Endodermal cell (in vitro differentiated cells): ENCODE measurements around the gene ELAVL2. TPM values are rescaled to one million over a fixed set of nuclear protein-coding genes. Genes with fewer than 3 reads are reported as not detected.

ENCODE experiments used
- DNase-seq: peaks from one replicate; pipeline ENCODE4 v3.0.0-alpha.2; 2017
- H3K27ac ChIP-seq: 2 replicates; pipeline ENCODE4 v1.5.1; 2013; ENCODE audit warnings: mild to moderate bottlenecking, low read depth, low read length, moderate library complexity
- H3K27me3 ChIP-seq: 2 replicates; pipeline ENCODE4 v1.6.1; 2013; ENCODE audit warnings: mild to moderate bottlenecking, low read length, moderate library complexity; ENCODE audit not compliant: insufficient read depth, control insufficient read depth, poor library complexity, severe bottlenecking
- H3K36me3 ChIP-seq: 2 replicates; pipeline ENCODE4 v1.7.0; 2013; ENCODE audit warnings: mild to moderate bottlenecking, low read length, moderate library complexity; ENCODE audit not compliant: control insufficient read depth, insufficient read depth
- H3K4me1 ChIP-seq: one replicate; pipeline ENCODE4 v1.7.0; 2013; ENCODE audit warnings: low read length; ENCODE audit not compliant: control insufficient read depth, insufficient read depth
- H3K4me3 ChIP-seq: 2 replicates; pipeline ENCODE4 v1.5.1; 2013; ENCODE audit warnings: mild to moderate bottlenecking, low read length, moderate library complexity
- H3K9ac ChIP-seq: 2 replicates; pipeline ENCODE4 v1.6.1; 2013; ENCODE audit warnings: mild to moderate bottlenecking, low read length, moderate library complexity; ENCODE audit not compliant: poor library complexity, severe bottlenecking; ENCODE audit errors: extremely low read depth
- H3K9me3 ChIP-seq: 2 replicates; pipeline ENCODE4 v1.6.1; 2013; ENCODE audit warnings: mild to moderate bottlenecking, low read length, moderate library complexity; ENCODE audit not compliant: control insufficient read depth
- H3K27ac Mint-ChIP-seq: 2 replicates; pipeline ENCODE4 v1.8.0; 2020; ENCODE audit warnings: mixed read lengths
- H3K27me3 Mint-ChIP-seq: 2 replicates; pipeline ENCODE4 v1.8.0; 2021; ENCODE audit warnings: mild to moderate bottlenecking, mixed read lengths; ENCODE audit not compliant: insufficient read depth
- H3K36me3 Mint-ChIP-seq: 2 replicates; pipeline ENCODE4 v1.8.0; 2020; ENCODE audit warnings: low read depth, mixed read lengths
- H3K4me1 Mint-ChIP-seq: 2 replicates; pipeline ENCODE4 v1.8.0; 2020; ENCODE audit warnings: mixed read lengths
- H3K4me3 Mint-ChIP-seq: 2 replicates; pipeline ENCODE4 v1.8.0; 2020; ENCODE audit warnings: mild to moderate bottlenecking, moderate library complexity, mixed read lengths
- H3K9me3 Mint-ChIP-seq: 2 replicates; pipeline ENCODE4 v1.8.0; 2020; ENCODE audit warnings: mild to moderate bottlenecking, mixed read lengths
- CTCF ChIP-seq: fragments of 200-600 bp; sonication (generic); conservative IDR thresholded peaks from 2 replicates; pipeline ENCODE4 v1.5.0; 2021; ENCODE audit warnings: antibody characterized with exemption, mild to moderate bottlenecking
- WGBS, 2 experiments: methylation state at CpG; one replicate each; pipeline versions ENCODE4 v1.1.5 to v1.1.7; 2013; ENCODE audit warnings: missing lambda C conversion rate in 2 of 2, mixed read lengths in 1 of 2; ENCODE audit not compliant: insufficient coverage in 1 of 2, insufficient read length in 1 of 2; 5-methylcytosine and 5-hydroxymethylcytosine counted together
- total RNA-seq, 2 donors: library from RNA; stranded (reverse); fragmentation: NEBNext Ultra II Directional in 1 of 2; extraction: Animal tissue kit (Norgen Biotek cat#: 25700) in 1 of 2; gene quantifications; 2 replicates in 1 of 2; 3 replicates in 1 of 2; pipeline ENCODE4 v1.2.1, GENCODE V29; 2021

ELAVL2 gene
- total RNA-seq, 2 donors from 2014 or later = 4.7 to 6.2 TPM

- no peak for TF ChIP-seq CTCF
- no peaks in the 10 kb centered on the region for H3K27me3 ChIP-seq
These were observed 156.3 kb downstream of the ELAVL2 start for GRCh38 chr9:23669776-23670175.

GRCh38 chr9:23665635-23666034 lies 160.4 kb downstream of the ELAVL2 start:
- Histone ChIP-seq H3K9ac (no peak overlapping the region), H3K4me1 (no peaks in the 10 kb centered on the region), H3K9me3 (no peaks in the 10 kb centered on the region), H3K36me3 (no peaks in the 10 kb centered on the region), H3K27ac (no peak overlapping the region), H3K4me3 (no peak overlapping the region), H3K27me3 (no peaks in the 10 kb centered on the region)
- WGBS, 2 experiments = 94 to 95% methylated on average over 2 of the region's 2 CpGs
- H3K4me1 Mint-ChIP-seq = peaks cover 18% of the 10 kb centered on the region
- H3K27me3 Mint-ChIP-seq = peaks cover 38% of the 10 kb centered on the region
- no peaks in the 10 kb centered on the region for H3K9me3 Mint-ChIP-seq
- no peak overlapping the region for H3K4me3 Mint-ChIP-seq
- no peaks in the 10 kb centered on the region for H3K36me3 Mint-ChIP-seq
- H3K27ac Mint-ChIP-seq = no peak overlapping the region
- no peak for TF ChIP-seq CTCF
- no peak for DNase-seq

More at GRCh38 chr9:23669776-23670175, 156.3 kb downstream of the ELAVL2 start:
- H3K36me3 ChIP-seq = no peaks in the 10 kb centered on the region
- H3K36me3 Mint-ChIP-seq = no peaks in the 10 kb centered on the region
- H3K4me3 ChIP-seq = no peak overlapping the region
- no peak overlapping the region for H3K27ac Mint-ChIP-seq
- H3K4me3 Mint-ChIP-seq = no peak overlapping the region
- WGBS, 2 experiments = 89 to 100% methylated on average over 1 of the region's 1 CpG
- H3K9me3 Mint-ChIP-seq = no peaks in the 10 kb centered on the region
- H3K9ac ChIP-seq = no peak overlapping the region
- H3K4me1 ChIP-seq = no peaks in the 10 kb centered on the region
- no peak overlapping the region for H3K27ac ChIP-seq
- H3K9me3 ChIP-seq = no peaks in the 10 kb centered on the region
- H3K27me3 Mint-ChIP-seq = peaks cover 19% of the 10 kb centered on the region
- peaks cover 16% of the 10 kb centered on the region for H3K4me1 Mint-ChIP-seq
- DNase-seq = no peak

GRCh38 chr9:23665051-23665450 lies 161.0 kb downstream of the ELAVL2 start:
- Histone ChIP-seq H3K9ac (no peak overlapping the region), H3K4me3 (no peak overlapping the region), H3K9me3 (no peaks in the 10 kb centered on the region), H3K27me3 (no peaks in the 10 kb centered on the region), H3K27ac (no peak overlapping the region), H3K36me3 (no peaks in the 10 kb centered on the region), H3K4me1 (no peaks in the 10 kb centered on the region)
- Mint-ChIP-seq H3K27ac (no peak overlapping the region), H3K4me1 (peaks cover 18% of the 10 kb centered on the region), H3K9me3 (no peaks in the 10 kb centered on the region), H3K36me3 (no peaks in the 10 kb centered on the region), H3K4me3 (no peak overlapping the region), H3K27me3 (peaks cover 40% of the 10 kb centered on the region)
- peak; percentile 34 for TF ChIP-seq CTCF
- 50% methylated on average over 1 to 3 of the region's 3 CpGs for WGBS, 2 experiments
- peak; percentile 64 for DNase-seq
